Trophoblast cell (in vitro differentiated cells and primary cell): Measurements from ENCODE around the gene CTU2.
A peak's percentile ranks its signal among the peaks of the same experiment; 100 is the strongest.
"Not testable (repeated sequence)": the region's sequence is repeated elsewhere in the genome, so short reads cannot be mapped to it uniquely, and the experiment has no call there.

Experiments
- DNase-seq, 2 donors: peaks; one replicate each; pipeline ENCODE4 v3.0.0-alpha.2; 2016
- H2AFZ ChIP-seq: 2 replicates; pipeline ENCODE4 v1.6.1; 2013; ENCODE audit warnings: low read length, moderate library complexity, mild to moderate bottlenecking; ENCODE audit not compliant: insufficient read depth, poor library complexity
- H2AK5ac ChIP-seq: 2 replicates; pipeline ENCODE4 v1.6.1; 2013; ENCODE audit warnings: mild to moderate bottlenecking, low read length
- H2BK120ac ChIP-seq: 2 replicates; pipeline ENCODE4 v1.6.1; 2013; ENCODE audit warnings: low read length, mild to moderate bottlenecking, moderate library complexity; ENCODE audit not compliant: insufficient read depth, poor library complexity
- H2BK12ac ChIP-seq: 2 replicates; pipeline ENCODE4 v1.6.1; 2013; ENCODE audit warnings: mild to moderate bottlenecking, low read length, moderate library complexity
- H2BK5ac ChIP-seq: 2 replicates; pipeline ENCODE4 v1.6.1; 2013; ENCODE audit warnings: low read length, low read depth, moderate library complexity, mild to moderate bottlenecking; ENCODE audit not compliant: poor library complexity
- H3K14ac ChIP-seq: 2 replicates; pipeline ENCODE4 v1.6.1; 2013; ENCODE audit warnings: mild to moderate bottlenecking, low read length
- H3K18ac ChIP-seq: 2 replicates; pipeline ENCODE4 v1.6.1; 2013; ENCODE audit warnings: mild to moderate bottlenecking, low read length
- H3K23ac ChIP-seq: 2 replicates; pipeline ENCODE4 v1.6.1; 2013; ENCODE audit warnings: low read length
- H3K27ac ChIP-seq: 2 replicates; pipeline ENCODE4 v1.5.1; 2013; ENCODE audit warnings: low read depth, mild to moderate bottlenecking, inconsistent platforms, low read length, moderate library complexity
- H3K27me3 ChIP-seq: 2 replicates; pipeline ENCODE4 v1.6.1; 2013; ENCODE audit warnings: inconsistent platforms, mild to moderate bottlenecking, low read length, moderate library complexity; ENCODE audit not compliant: insufficient read depth
- H3K36me3 ChIP-seq, 2 experiments: 1 replicate in 1 of 2; 2 replicates in 1 of 2; pipeline ENCODE4 v1.6.1; 2013; ENCODE audit warnings: low read length in 2 of 2, mild to moderate bottlenecking in 2 of 2, moderate library complexity in 1 of 2; ENCODE audit not compliant: insufficient read depth in 2 of 2, control insufficient read depth in 1 of 2
- H3K4ac ChIP-seq: 2 replicates; pipeline ENCODE4 v1.6.1; 2013; ENCODE audit warnings: low read depth, mild to moderate bottlenecking, low read length, moderate library complexity
- H3K4me1 ChIP-seq, 2 experiments: 1 replicate in 1 of 2; 2 replicates in 1 of 2; pipeline ENCODE4 v1.6.1; 2013; ENCODE audit warnings: low read length in 2 of 2, mild to moderate bottlenecking in 2 of 2, moderate library complexity in 1 of 2; ENCODE audit not compliant: insufficient read depth in 2 of 2, control insufficient read depth in 1 of 2
- H3K4me2 ChIP-seq: 2 replicates; pipeline ENCODE4 v1.6.1; 2013; ENCODE audit warnings: inconsistent platforms, mild to moderate bottlenecking, low read length, moderate library complexity
- H3K4me3 ChIP-seq: 2 replicates; pipeline ENCODE4 v1.5.1; 2013; ENCODE audit warnings: mild to moderate bottlenecking, low read depth, low read length, inconsistent platforms
- H3K79me1 ChIP-seq: one replicate; pipeline ENCODE4 v1.6.1; 2013; ENCODE audit warnings: low read length
- H3K79me2 ChIP-seq: 2 replicates; pipeline ENCODE4 v1.6.1; 2013; ENCODE audit warnings: low read length, mild to moderate bottlenecking; ENCODE audit not compliant: control insufficient read depth, insufficient read depth, poor library complexity
- H3K9ac ChIP-seq: 2 replicates; pipeline ENCODE4 v1.6.1; 2013; ENCODE audit warnings: mild to moderate bottlenecking, low read length
- H3K9me3 ChIP-seq: 2 replicates; pipeline ENCODE4 v1.6.1; 2013; ENCODE audit warnings: low read depth, mild to moderate bottlenecking, control low read depth, inconsistent platforms, low read length; ENCODE audit not compliant: insufficient read depth
- H4K12ac ChIP-seq: 2 replicates; pipeline ENCODE4 v1.6.1; 2013; ENCODE audit warnings: low read depth, mild to moderate bottlenecking, low read length, moderate library complexity
- H4K8ac ChIP-seq: 2 replicates; pipeline ENCODE4 v1.6.1; 2013; ENCODE audit warnings: low read depth, mild to moderate bottlenecking, low read length, moderate library complexity
- H4K91ac ChIP-seq: one replicate; pipeline ENCODE4 v1.6.1; 2013; ENCODE audit warnings: low read depth, mild to moderate bottlenecking, low read length, moderate library complexity
- WGBS: extraction: QIAGEN DNeasy Blood & Tissue Kit; methylation state at CpG from one replicate; pipeline ENCODE4 v1.1.7; 2013; ENCODE audit warnings: missing lambda C conversion rate; ENCODE audit not compliant: insufficient read length, insufficient coverage; ENCODE audit errors: extremely low coverage; 5-methylcytosine and 5-hydroxymethylcytosine counted together

CTU2 gene

GRCh38 chr16:88665570-88665969, 40.7 kb upstream of the CTU2 start:
- H4K12ac ChIP-seq, result no peak overlapping the region
- H3K27me3 ChIP-seq, result no peaks in the 10 kb centered on the region
- no peak for DNase-seq
- peaks cover 5 to 6% of the 10 kb centered on the region in 2 experiments for H3K36me3 ChIP-seq
- no peak overlapping the region for H3K23ac ChIP-seq
- peaks cover 2% of the 10 kb centered on the region for H3K9me3 ChIP-seq
- no CpG with 5 or more reads among the region's 3 CpGs for WGBS
- H3K79me1 ChIP-seq, result peaks cover 16% of the 10 kb centered on the region
- no peak overlapping the region for H2BK12ac ChIP-seq
- H4K91ac ChIP-seq, result no peak overlapping the region
- H2BK5ac ChIP-seq, result no peak overlapping the region
- no peak overlapping the region for H2AK5ac ChIP-seq
- H3K4me2 ChIP-seq, result no peak overlapping the region
- no peak overlapping the region for H3K9ac ChIP-seq
- H3K79me2 ChIP-seq, result peaks cover 21% of the 10 kb centered on the region
- H4K8ac ChIP-seq, result no peak overlapping the region
- H3K18ac ChIP-seq, result no peak overlapping the region
- H3K4ac ChIP-seq, result no peak overlapping the region
- H3K4me3 ChIP-seq, result no peak overlapping the region
- no peak overlapping the region for H3K14ac ChIP-seq
- no peak overlapping the region for H2BK120ac ChIP-seq
- H3K4me1 ChIP-seq, result peaks cover 5 to 11% of the 10 kb centered on the region in 2 experiments
- H3K27ac ChIP-seq, result no peak overlapping the region
- no peak overlapping the region for H2AFZ ChIP-seq

- Histone ChIP-seq H3K79me2 (peaks cover 12% of the 10 kb centered on the region), H2BK12ac (no peak overlapping the region)
- DNase-seq, result no peak
Measured at GRCh38 chr16:88667461-88667860, 38.8 kb upstream of the CTU2 start.

GRCh38 chr16:88669493-88669892, 36.8 kb upstream of the CTU2 start:
- H3K79me2 ChIP-seq, H3K4me3 ChIP-seq, H2BK12ac ChIP-seq, H3K18ac ChIP-seq, H3K14ac ChIP-seq, H3K4ac ChIP-seq, H3K27me3 ChIP-seq, H3K23ac ChIP-seq, DNase-seq, H3K27ac ChIP-seq, H3K9me3 ChIP-seq, H3K4me2 ChIP-seq, H3K79me1 ChIP-seq, H2AFZ ChIP-seq, H3K9ac ChIP-seq, H3K36me3 ChIP-seq, H2AK5ac ChIP-seq, H4K8ac ChIP-seq, H2BK120ac ChIP-seq, H3K4me1 ChIP-seq, H2BK5ac ChIP-seq, H4K91ac ChIP-seq, H4K12ac ChIP-seq: not testable (repeated sequence)
- no CpG with 5 or more reads among the region's 8 CpGs for WGBS

More at GRCh38 chr16:88667461-88667860, 38.8 kb upstream of the CTU2 start:
- Histone ChIP-seq H3K4me1 (peaks cover 3 to 7% of the 10 kb centered on the region in 2 experiments), H4K8ac (peak overlapping the region; percentile 36), H3K27ac (no peak overlapping the region), H3K23ac (no peak overlapping the region), H3K14ac (no peak overlapping the region), H2AFZ (no peak overlapping the region), H3K4me3 (no peak overlapping the region), H3K4me2 (no peak overlapping the region), H3K18ac (peak overlapping the region; percentile 17), H3K9ac (no peak overlapping the region), H2BK5ac (no peak overlapping the region), H2AK5ac (no peak overlapping the region), H4K91ac (no peak overlapping the region), H3K27me3 (no peaks in the 10 kb centered on the region), H3K4ac (no peak overlapping the region), H4K12ac (no peak overlapping the region), H2BK120ac (no peak overlapping the region), H3K36me3 (peaks cover 5 to 6% of the 10 kb centered on the region in 2 experiments), H3K9me3 (peaks cover 6% of the 10 kb centered on the region), H3K79me1 (peaks cover 12% of the 10 kb centered on the region)
- WGBS, result no CpG with 5 or more reads among the region's 5 CpGs

GRCh38 chr16:88669980-88670379, 36.3 kb upstream of the CTU2 start:
- no peak overlapping the region for H3K9ac ChIP-seq
- no peak overlapping the region for H2BK120ac ChIP-seq
- no peak overlapping the region for H2BK12ac ChIP-seq
- H3K27ac ChIP-seq, result no peak overlapping the region
- no peak overlapping the region for H3K4me3 ChIP-seq
- H3K4me1 ChIP-seq, result peaks cover 3 to 5% of the 10 kb centered on the region in 2 experiments
- no peaks in the 10 kb centered on the region for H3K79me1 ChIP-seq
- no peak overlapping the region for H2AFZ ChIP-seq
- no peak overlapping the region for H4K91ac ChIP-seq
- H2BK5ac ChIP-seq, result no peak overlapping the region
- no peaks in the 10 kb centered on the region for H3K79me2 ChIP-seq
- peaks cover 6 to 8% of the 10 kb centered on the region in 2 experiments for H3K36me3 ChIP-seq
- no peak overlapping the region for H4K8ac ChIP-seq
- no peak for DNase-seq
- no peak overlapping the region for H3K4ac ChIP-seq
- peaks cover 4% of the 10 kb centered on the region for H3K9me3 ChIP-seq
- H3K4me2 ChIP-seq, result no peak overlapping the region
- H3K18ac ChIP-seq, result no peak overlapping the region
- no peak overlapping the region for H2AK5ac ChIP-seq
- no peak overlapping the region for H4K12ac ChIP-seq
- WGBS, result no CpG with 5 or more reads among the region's 10 CpGs
- no peak overlapping the region for H3K14ac ChIP-seq
- H3K27me3 ChIP-seq, result no peaks in the 10 kb centered on the region
- no peak overlapping the region for H3K23ac ChIP-seq
